H9 (cell line): Measurements from ENCODE around the gene PDIA2. TPM values are rescaled to one million over a fixed set of nuclear protein-coding genes. Genes with fewer than 3 reads are reported as not detected.

Experiments used
- DNase-seq: peaks from one replicate; pipeline ENCODE4 v3.0.0-alpha.2; 2017
- H2AFZ ChIP-seq: one replicate; pipeline ENCODE4 v1.6.1; 2013; ENCODE audit warnings: mild to moderate bottlenecking, low read length, control low read depth, moderate library complexity
- H2AK5ac ChIP-seq: 2 replicates; pipeline ENCODE4 v1.6.1; 2013; ENCODE audit warnings: low read length, control low read depth, mixed read lengths; ENCODE audit not compliant: insufficient read length
- H2BK120ac ChIP-seq: one replicate; pipeline ENCODE4 v1.6.1; 2013; ENCODE audit warnings: low read depth, mild to moderate bottlenecking, low read length, control low read depth, inconsistent platforms; ENCODE audit not compliant: poor library complexity, severe bottlenecking
- H2BK12ac ChIP-seq: 2 replicates; pipeline ENCODE4 v1.6.1; 2013; ENCODE audit warnings: low read length, control low read depth, mixed read lengths, low read depth; ENCODE audit not compliant: insufficient read length
- H2BK15ac ChIP-seq: 2 replicates; pipeline ENCODE4 v1.6.1; 2013; ENCODE audit warnings: low read depth, low read length, control low read depth
- H2BK20ac ChIP-seq: one replicate; pipeline ENCODE4 v1.6.1; 2013; ENCODE audit warnings: low read depth, mild to moderate bottlenecking, low read length, control low read depth, inconsistent platforms; ENCODE audit not compliant: poor library complexity, severe bottlenecking
- H2BK5ac ChIP-seq: 2 replicates; pipeline ENCODE4 v1.6.1; 2013; ENCODE audit warnings: low read length, control low read depth, mixed read lengths; ENCODE audit not compliant: insufficient read length
- H3K14ac ChIP-seq: 2 replicates; pipeline ENCODE4 v1.6.1; 2013; ENCODE audit warnings: low read length, control low read depth; ENCODE audit not compliant: insufficient read depth
- H3K18ac ChIP-seq: 2 replicates; pipeline ENCODE4 v1.6.1; 2013; ENCODE audit warnings: low read depth, mild to moderate bottlenecking, mixed read lengths, low read length, control low read depth; ENCODE audit not compliant: insufficient read length
- H3K23ac ChIP-seq: 2 replicates; pipeline ENCODE4 v1.6.1; 2013; ENCODE audit warnings: low read length, control low read depth, mixed read lengths, low read depth; ENCODE audit not compliant: insufficient read length
- H3K23me2 ChIP-seq: 2 replicates; pipeline ENCODE4 v1.6.1; 2013; ENCODE audit warnings: low read depth, mild to moderate bottlenecking, mixed read lengths, low read length, control low read depth; ENCODE audit not compliant: insufficient read length, poor library complexity, severe bottlenecking
- H3K27ac ChIP-seq: 2 replicates; pipeline ENCODE4 v1.5.1; 2013; ENCODE audit warnings: low read length, control low read depth, mixed read lengths, low read depth; ENCODE audit not compliant: insufficient read length
- H3K27me3 ChIP-seq: 2 replicates; pipeline ENCODE4 v1.6.1; 2013; ENCODE audit warnings: low read length, control low read depth, inconsistent platforms; ENCODE audit not compliant: insufficient read depth
- H3K4ac ChIP-seq: 2 replicates; pipeline ENCODE4 v1.6.1; 2013; ENCODE audit warnings: low read depth, mild to moderate bottlenecking, control low read depth, inconsistent platforms, low read length, moderate library complexity
- H3K4me1 ChIP-seq: 2 replicates; pipeline ENCODE4 v1.6.1; 2013; ENCODE audit warnings: low read length, control low read depth, inconsistent platforms; ENCODE audit not compliant: insufficient read depth
- H3K4me2 ChIP-seq: 2 replicates; pipeline ENCODE4 v1.6.1; 2013; ENCODE audit warnings: low read length, control low read depth, mixed read lengths; ENCODE audit not compliant: insufficient read length, insufficient read depth
- H3K56ac ChIP-seq: 2 replicates; pipeline ENCODE4 v1.6.1; 2013; ENCODE audit warnings: low read depth, mild to moderate bottlenecking, mixed read lengths, low read length, control low read depth; ENCODE audit not compliant: insufficient read length
- H3K79me1 ChIP-seq: 2 replicates; pipeline ENCODE4 v1.6.1; 2013; ENCODE audit warnings: low read depth, mild to moderate bottlenecking, moderate library complexity, low read length, control low read depth, inconsistent platforms; ENCODE audit not compliant: insufficient read depth, poor library complexity, severe bottlenecking
- H3K79me2 ChIP-seq: 2 replicates; pipeline ENCODE4 v1.6.1; 2013; ENCODE audit warnings: low read length, control low read depth, inconsistent platforms; ENCODE audit not compliant: insufficient read depth
- H3K9ac ChIP-seq: 2 replicates; pipeline ENCODE4 v1.6.1; 2013; ENCODE audit warnings: low read length, control low read depth, mixed read lengths; ENCODE audit not compliant: insufficient read length; ENCODE audit errors: extremely low read depth
- H3K9me3 ChIP-seq: one replicate; pipeline ENCODE4 v1.6.1; 2013; ENCODE audit warnings: low read depth, low read length, inconsistent platforms; ENCODE audit not compliant: control insufficient read depth
- H3T11ph ChIP-seq: one replicate; pipeline ENCODE4 v1.6.1; 2013; ENCODE audit warnings: mild to moderate bottlenecking, low read length, control low read depth, inconsistent platforms
- H4K20me1 ChIP-seq: one replicate; pipeline ENCODE4 v1.6.1; 2013; ENCODE audit not compliant: control insufficient read depth, insufficient read length, insufficient read depth
- H4K5ac ChIP-seq: 2 replicates; pipeline ENCODE4 v1.6.1; 2013; ENCODE audit warnings: low read depth, mild to moderate bottlenecking, mixed read lengths, low read length, control low read depth; ENCODE audit not compliant: insufficient read length
- H4K8ac ChIP-seq: replicated peaks from 2 replicates; pipeline ENCODE4 v1.6.1; 2013; ENCODE audit warnings: low read length, control low read depth, mixed read lengths, low read depth; ENCODE audit not compliant: insufficient read length
- H4K91ac ChIP-seq: 2 replicates; pipeline ENCODE4 v1.6.1; 2013; ENCODE audit warnings: low read depth, mild to moderate bottlenecking, moderate library complexity, mixed read lengths, low read length, control low read depth; ENCODE audit not compliant: insufficient read length
- H3K27ac Mint-ChIP-seq, 3 experiments: 2 replicates in 2 of 3; 3 replicates in 1 of 3; pipeline ENCODE4 v1.8.0; 2020 to 2021; ENCODE audit warnings: mixed read lengths in 3 of 3, mild to moderate bottlenecking in 1 of 3, moderate library complexity in 1 of 3
- H3K27me3 Mint-ChIP-seq: 2 replicates; pipeline ENCODE4 v1.8.0; 2021; ENCODE audit warnings: low read depth, mild to moderate bottlenecking, moderate library complexity, mixed read lengths
- H3K36me3 Mint-ChIP-seq, 3 experiments: 2 replicates in 2 of 3; 3 replicates in 1 of 3; pipeline ENCODE4 v1.8.0; 2020 to 2021; ENCODE audit warnings: low read depth in 3 of 3, mixed read lengths in 3 of 3; ENCODE audit not compliant: insufficient read depth in 1 of 3
- H3K4me1 Mint-ChIP-seq, 2 experiments: 2 replicates each; pipeline ENCODE4 v1.8.0; 2020; ENCODE audit warnings: mixed read lengths in 2 of 2
- H3K4me3 Mint-ChIP-seq, 2 experiments: 2 replicates in 1 of 2; 3 replicates in 1 of 2; pipeline ENCODE4 v1.8.0; 2020 to 2021; ENCODE audit warnings: mild to moderate bottlenecking in 2 of 2, mixed read lengths in 2 of 2, moderate library complexity in 1 of 2
- H3K9me3 Mint-ChIP-seq, 2 experiments: 2 replicates in 1 of 2; 3 replicates in 1 of 2; pipeline ENCODE4 v1.8.0; 2020; ENCODE audit warnings: mild to moderate bottlenecking in 2 of 2, mixed read lengths in 2 of 2, moderate library complexity in 1 of 2
- CTCF ChIP-seq: fragments of 200-600 bp; sonication (generic); conservative IDR thresholded peaks from 3 replicates; pipeline ENCODE4 v1.8.0; 2021; ENCODE audit warnings: antibody characterized with exemption, mild to moderate bottlenecking
- WGBS: extraction: QIAGEN DNeasy Blood & Tissue Kit; methylation state at CpG from one replicate; pipeline ENCODE4 v1.1.7; 2013; ENCODE audit warnings: missing lambda C conversion rate, low lambda C conversion rate, mixed read lengths; ENCODE audit not compliant: insufficient read length; ENCODE audit errors: extremely low coverage; 5-methylcytosine and 5-hydroxymethylcytosine counted together
- total RNA-seq: library from RNA; stranded (reverse); gene quantifications from 2 replicates; pipeline ENCODE4 v1.2.1, GENCODE V29; 2021

Gene PDIA2
- total RNA-seq, 1 experiment from 2014 or later, result 1.4 TPM

- H3K27ac ChIP-seq, result no peak overlapping the region
- no peaks in the 10 kb centered on the region for H3K9me3 Mint-ChIP-seq
- no peak overlapping the region for H2BK5ac ChIP-seq
- H3K4me1 Mint-ChIP-seq, result no peaks in the 10 kb centered on the region; a peak in 1 of 4 replicates
- 0 out of 7 replicates have a peak overlapping the region, but pooled peaks of 1 of the 3 experiments have one; percentile 22 for H3K27ac Mint-ChIP-seq
- no peak overlapping the region for H4K8ac ChIP-seq
- no peak for TF ChIP-seq CTCF
- no peak overlapping the region for H2AFZ ChIP-seq
- H3K79me1 ChIP-seq, result no peaks in the 10 kb centered on the region
- H4K5ac ChIP-seq, result no peak overlapping the region
- no peak overlapping the region for H2BK120ac ChIP-seq
- no peak overlapping the region for H3K4ac ChIP-seq
- H3K4me3 Mint-ChIP-seq, result no peak overlapping the region
- no CpG with 5 or more reads among the region's 25 CpGs for WGBS
- no peak overlapping the region for H3T11ph ChIP-seq
- H3K9ac ChIP-seq, result no peak overlapping the region
- no peaks in the 10 kb centered on the region for H3K27me3 ChIP-seq
- H3K4me2 ChIP-seq, result no peak overlapping the region
- H3K56ac ChIP-seq, result no peak overlapping the region
- H3K27me3 Mint-ChIP-seq, result no peaks in the 10 kb centered on the region
- H3K14ac ChIP-seq, result no peak overlapping the region
- H3K18ac ChIP-seq, result no peak overlapping the region
- H3K36me3 Mint-ChIP-seq, result peaks cover 15 to 56% (median 44%) of the 10 kb centered on the region in 3 experiments; a peak in 6 of 7 replicates
- no peak overlapping the region for H4K91ac ChIP-seq
- no peaks in the 10 kb centered on the region for H3K79me2 ChIP-seq
- no peak overlapping the region for H3K23ac ChIP-seq
- no peak overlapping the region for H2BK15ac ChIP-seq
- H3K9me3 ChIP-seq, result no peaks in the 10 kb centered on the region
- no peak overlapping the region for H2BK12ac ChIP-seq
- H3K23me2 ChIP-seq, result no peaks in the 10 kb centered on the region
- no peak overlapping the region for H2BK20ac ChIP-seq
- H2AK5ac ChIP-seq, result no peak overlapping the region
- DNase-seq, result no peak
- H4K20me1 ChIP-seq, result no peaks in the 10 kb centered on the region
- H3K4me1 ChIP-seq, result no peaks in the 10 kb centered on the region
Observed at GRCh38 chr16:254461-254860, 28.5 kb upstream of the PDIA2 start.
